Measurements from ENCODE around the gene STN1.
"Not testable (repeated sequence)": the region's sequence is repeated elsewhere in the genome, so short reads cannot be mapped to it uniquely, and the experiment has no call there.

Gene STN1

DNA sequence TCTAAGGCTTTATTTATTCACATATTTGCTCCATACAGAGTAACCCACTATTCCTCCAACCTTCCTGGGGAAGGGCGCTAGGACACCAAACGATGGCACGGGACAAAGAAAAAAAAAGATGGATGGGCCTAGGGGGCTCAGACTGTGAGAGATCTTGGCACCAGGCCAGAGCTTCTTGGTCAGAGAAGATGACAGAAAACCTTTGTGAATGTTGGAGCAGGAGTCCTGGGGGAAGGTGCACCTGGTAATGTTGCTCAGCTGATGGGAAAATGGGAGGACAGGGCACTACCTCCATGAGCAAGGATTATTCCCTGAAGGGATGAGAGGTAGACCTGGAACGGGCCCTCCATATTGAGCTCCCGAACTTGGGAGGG is 61.2 kb downstream of the STN1 start:
- no peak for DNase-seq

- DNase-seq: no peak
These were observed 61.9 kb downstream of the STN1 start for GRCh38 chr10:103855852-103856796.

GRCh38 chr10:103855424-103855823 is 62.6 kb downstream of the STN1 start, which contains the start of gene SH3PXD2A:
Gene SH3PXD2A (minus strand): TSS chr10:103855576. CDS start chr10:103855266, 310 bp downstream.
- DNase-seq: no peak

DNA sequence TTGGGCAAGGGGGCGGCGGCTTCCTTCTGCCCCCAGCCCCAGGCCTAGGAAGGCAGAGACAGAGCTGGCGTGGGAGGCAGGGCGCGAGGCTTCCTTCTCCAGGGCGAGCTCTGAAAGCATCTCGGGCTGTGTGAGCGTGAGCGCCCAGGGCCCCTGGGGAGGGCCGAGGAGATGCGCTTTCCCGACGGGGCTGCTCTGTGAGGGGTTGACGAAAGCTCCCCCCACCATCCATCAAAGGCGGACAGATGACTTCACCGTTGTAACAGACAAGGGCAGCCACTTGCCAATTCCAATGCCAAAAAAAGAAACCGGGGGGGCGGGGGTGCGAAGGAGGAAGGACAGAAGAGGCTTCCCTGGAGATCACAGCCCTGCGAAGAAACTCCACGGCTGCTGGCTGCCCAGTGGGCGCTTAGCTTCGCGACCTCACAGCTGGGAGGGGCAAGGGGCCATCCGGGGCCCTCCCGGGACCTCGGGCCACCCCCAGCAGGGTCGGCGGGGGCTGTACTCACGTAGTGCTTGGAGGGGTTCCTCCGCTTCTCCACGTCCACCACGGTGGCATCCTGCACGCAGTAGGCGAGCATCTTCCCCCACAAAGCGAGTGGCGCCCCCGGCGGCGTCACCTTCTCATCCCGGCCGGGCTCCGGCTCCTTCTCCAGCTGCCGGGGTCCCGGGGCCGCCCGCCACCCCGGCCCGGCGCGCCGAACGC is 63.1 kb downstream of the STN1 start:
- DNase-seq: no peak

GRCh38 chr10:103854265-103854685 is 63.7 kb downstream of the STN1 start:
- no peak for DNase-seq

DNA sequence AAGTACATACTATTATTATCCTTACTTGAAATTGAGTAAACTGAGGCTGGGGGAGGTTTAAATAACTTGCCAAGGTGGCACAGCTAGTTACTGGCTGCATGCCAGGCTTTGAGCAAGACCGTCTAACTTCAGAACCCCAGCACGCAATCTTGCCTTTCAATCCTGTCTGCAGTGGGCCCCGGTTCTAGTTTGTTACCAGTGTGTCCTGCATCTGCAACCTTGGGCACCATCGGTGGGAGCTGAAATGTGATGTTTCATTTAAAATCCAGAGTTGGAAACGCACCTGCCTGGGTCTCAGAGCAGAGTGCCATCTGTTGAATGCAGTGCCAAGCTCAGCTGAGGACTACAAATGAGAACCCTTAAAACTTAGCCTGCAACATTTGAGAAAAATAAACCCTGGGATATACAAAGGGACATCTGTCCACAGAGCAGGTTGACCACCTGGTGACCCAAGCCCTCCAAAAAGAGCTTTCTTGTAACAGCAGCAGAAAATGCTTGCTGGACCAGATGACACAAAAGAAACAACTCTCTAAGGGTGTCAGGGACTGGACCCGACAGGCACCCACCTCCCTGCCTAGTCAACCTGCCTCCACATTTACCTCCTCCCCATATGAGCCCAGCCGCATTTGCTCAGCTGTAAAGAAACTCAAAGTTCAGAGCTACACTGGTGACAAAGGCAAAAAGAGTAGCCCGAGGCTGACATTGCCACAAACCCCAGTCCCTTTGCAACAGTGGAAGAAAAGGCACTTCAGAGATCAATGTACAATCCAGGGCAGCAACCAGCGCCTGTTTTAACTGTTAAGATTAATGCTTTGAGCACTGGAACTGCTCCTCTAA is 64.3 kb downstream of the STN1 start:
- DNase-seq: peak; percentile 34

DNA sequence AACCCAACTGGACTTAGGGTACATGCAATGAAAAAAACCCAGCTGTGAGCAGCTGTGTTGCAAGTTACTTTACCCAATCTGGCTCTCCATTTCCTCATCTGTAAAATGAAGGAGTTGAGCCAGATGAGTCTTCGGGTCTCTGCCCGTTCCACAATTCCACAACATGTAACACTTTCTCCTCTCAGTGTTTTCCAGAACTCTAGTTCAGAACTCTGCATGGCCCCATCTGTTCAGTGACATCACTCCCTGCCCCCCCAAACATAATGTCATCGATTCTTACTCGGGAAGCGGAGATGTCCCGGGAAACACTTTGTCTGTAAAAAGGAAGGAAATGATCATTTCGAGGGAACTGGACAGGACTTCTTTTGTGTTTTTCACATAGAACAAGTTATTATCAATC is 65.1 kb downstream of the STN1 start:
- no peak for DNase-seq

DNA sequence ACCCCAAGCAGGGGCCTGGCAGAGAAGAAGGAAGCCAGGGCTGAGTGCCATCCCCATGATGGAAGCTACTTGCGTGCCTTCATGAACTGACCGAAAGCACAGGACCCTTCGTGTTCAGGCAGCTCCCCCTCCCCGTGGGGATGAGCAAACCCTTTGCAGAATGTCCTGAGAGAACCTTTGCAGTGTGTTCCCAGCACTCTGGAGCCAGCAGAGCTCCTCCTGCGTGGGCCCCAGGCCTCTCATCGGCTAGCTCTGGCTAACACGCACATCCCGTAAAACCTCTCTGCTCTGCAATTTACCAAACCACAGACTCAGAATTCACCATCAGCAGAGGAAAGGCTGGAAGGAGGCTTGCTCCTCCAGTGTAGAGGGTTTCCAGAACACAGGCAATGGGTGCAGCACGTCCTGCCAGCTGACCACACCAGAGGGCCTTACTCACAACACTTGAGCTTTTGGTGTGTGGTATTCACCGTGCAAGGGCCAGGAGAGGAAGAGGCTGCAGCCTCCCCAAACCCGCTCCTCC is 65.7 kb downstream of the STN1 start:
- no peak for DNase-seq

DNA sequence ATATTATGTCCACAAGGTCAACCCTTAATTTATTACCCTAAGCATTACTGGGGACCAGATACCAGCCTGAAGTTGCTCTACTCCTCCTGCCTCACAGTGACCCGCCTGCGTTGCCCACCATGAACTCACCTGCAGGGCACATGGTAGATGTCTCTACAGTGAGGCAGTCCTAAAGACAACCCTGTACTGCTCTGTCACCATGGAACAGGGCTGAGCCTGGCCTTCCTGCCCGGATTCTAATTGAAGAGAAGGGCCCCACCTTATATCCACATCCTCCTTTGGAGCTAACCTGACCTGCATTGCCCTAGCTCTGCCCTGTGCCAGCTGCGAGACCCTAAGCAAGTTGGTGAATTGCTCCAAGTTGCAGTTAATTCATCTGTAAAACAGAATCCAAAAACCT is 66.7 kb downstream of the STN1 start:
- no peak for DNase-seq

- DNase-seq: no peak
These were observed 67.5 kb downstream of the STN1 start for GRCh38 chr10:103850572-103850895.

GRCh38 chr10:103849880-103850571 is 68.0 kb downstream of the STN1 start:
- no peak for DNase-seq

DNA sequence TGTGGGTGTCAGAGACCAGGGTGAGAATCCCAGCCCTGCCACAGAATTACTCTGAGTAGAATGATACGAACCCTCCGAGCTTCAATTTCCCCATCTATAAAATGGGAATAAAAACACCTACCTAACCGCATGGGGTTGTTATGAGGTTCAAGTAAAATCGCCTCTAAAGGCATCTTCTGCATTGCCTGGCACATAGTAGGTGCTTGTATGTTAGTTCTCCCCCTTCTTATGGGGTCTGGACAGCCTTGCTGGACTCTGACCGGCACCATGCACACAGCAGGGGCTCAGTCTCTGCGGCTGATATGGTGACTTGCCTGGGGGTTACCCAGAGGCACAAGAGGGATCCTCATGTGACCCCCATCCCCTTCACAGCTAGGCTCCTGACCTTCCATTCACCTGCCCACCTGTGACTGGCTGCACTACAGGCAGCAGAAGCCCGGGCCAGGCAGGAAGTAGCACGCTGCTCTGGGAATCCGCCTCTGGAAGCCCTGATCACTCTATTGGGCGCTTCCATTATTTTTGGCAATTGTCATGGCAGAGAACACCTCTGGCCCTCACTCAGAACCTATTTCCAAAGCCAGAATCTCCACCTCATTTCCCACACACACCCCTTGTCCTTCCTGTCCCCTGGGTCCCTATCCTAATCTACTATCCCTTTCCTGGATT is 68.6 kb downstream of the STN1 start:
- DNase-seq: no peak

DNA sequence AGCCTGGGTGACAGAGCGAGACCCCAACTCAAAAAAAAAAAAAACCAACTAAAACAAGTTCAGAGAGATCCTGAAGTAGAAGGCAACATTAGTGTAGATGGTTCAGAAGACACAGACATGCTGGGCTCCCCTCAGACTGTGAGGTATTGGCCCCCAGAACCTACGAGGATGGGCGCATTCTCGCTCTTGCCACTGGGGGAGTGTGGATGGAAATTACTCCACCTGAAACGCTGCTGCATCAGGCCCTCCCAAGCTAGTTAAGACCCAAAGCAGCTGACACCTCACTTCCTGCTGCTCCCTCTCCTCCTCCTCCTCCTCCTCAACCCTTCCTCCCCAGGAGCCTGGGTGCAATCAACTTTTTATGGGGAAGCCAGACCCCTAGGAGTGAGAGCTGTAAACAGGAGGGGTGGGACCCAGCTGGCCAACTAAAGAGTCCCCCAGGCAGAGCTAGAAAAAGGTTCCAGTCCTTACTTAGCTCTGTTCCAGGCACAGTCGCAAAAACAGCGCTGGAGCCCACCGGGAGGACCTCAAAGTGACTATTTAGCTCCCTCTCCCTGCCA is 70.0 kb downstream of the STN1 start:
- no peak for DNase-seq

GRCh38 chr10:103847346-103847745 is 70.6 kb downstream of the STN1 start:
- DNase-seq: no peak

- no peak for DNase-seq
These were observed 72.0 kb downstream of the STN1 start for GRCh38 chr10:103845972-103846371.

DNA sequence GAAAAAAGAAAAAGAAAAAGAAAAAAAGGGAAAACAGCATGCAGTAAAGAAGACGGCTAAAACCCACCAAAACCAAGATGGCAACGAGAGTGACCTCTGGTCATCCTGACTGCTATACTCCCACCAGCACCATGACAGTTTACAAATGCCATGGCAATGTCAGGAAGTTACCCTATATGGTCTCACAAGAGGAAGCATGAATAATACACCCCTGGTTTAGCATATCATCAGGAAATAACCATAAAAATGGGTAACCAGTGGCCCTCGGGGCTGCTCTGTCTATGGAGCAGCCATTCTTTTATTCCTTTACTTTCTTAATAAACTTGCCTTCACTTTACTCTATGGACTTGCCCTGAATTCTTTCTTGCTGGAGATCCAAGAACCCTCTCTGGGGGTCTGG is 72.6 kb downstream of the STN1 start:
- DNase-seq: not testable (repeated sequence)

- DNase-seq: no peak
These were observed 74.0 kb downstream of the STN1 start for GRCh38 chr10:103843854-103844570.

- DNase-seq: no peak
These were observed 74.9 kb downstream of the STN1 start for GRCh38 chr10:103843045-103843444.

- DNase-seq: no peak
These were observed 75.4 kb downstream of the STN1 start for GRCh38 chr10:103842605-103843004.

GRCh38 chr10:103841519-103841918 is 76.5 kb downstream of the STN1 start:
- no peak for DNase-seq

DNA sequence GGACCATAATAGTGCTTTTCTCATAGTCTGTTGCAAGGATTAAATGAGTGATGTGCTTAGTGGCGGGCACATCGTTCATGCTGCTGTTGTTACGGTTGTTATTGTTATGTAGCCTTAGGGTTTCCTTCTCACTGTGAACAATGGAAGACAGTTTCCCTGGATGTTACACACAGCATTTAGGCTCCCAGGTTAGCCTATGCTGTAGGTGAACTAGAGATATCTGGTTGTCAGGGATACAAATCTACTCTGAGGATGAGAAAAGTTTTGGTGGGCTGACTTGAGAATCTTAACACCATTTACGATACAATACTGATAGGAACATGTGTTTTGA is 77.3 kb downstream of the STN1 start:
- DNase-seq: no peak
